ENCODE measurements around the gene TUT7.

TUT7 gene

DNA sequence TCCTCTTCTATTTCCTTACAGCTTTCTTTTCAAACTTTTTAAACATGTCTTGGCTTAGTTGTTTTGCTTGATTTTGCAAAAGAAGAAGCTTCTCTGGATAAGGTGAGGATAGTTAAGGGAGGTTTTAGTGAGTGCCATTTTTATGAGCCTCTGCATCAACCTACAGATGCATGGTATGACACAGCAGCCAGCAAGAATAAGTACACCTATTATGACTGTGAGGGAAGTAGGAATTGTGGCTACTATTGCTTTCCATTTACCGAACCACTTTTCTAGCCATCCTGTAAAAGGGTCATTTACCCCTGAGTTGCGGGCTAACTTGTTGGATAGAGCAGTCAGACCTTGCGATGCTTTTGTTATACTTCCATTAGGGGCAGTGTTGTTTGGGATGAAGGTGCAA lies 7.0 kb upstream of the TUT7 start:
- Histone ChIP-seq H3K9ac (ENCODE audit: low read depth, low read length) (no peak overlapping the region), H3K4me1 (ENCODE audit: control insufficient read depth, insufficient read depth, low read length) (no peaks in the 10 kb centered on the region), H3K27me3 (ENCODE audit: control insufficient read depth, insufficient read depth, low read length) (no peaks in the 10 kb centered on the region), H3K4me2 (ENCODE audit: low read length) (no peak overlapping the region), H3K4me3 (ENCODE audit: low read length) (no peak overlapping the region), H3K9me3 (replicated peaks; ENCODE audit: low read length) (no peaks in the 10 kb centered on the region), H3K36me3 (ENCODE audit: insufficient read depth, low read length) (no peaks in the 10 kb centered on the region)

DNA sequence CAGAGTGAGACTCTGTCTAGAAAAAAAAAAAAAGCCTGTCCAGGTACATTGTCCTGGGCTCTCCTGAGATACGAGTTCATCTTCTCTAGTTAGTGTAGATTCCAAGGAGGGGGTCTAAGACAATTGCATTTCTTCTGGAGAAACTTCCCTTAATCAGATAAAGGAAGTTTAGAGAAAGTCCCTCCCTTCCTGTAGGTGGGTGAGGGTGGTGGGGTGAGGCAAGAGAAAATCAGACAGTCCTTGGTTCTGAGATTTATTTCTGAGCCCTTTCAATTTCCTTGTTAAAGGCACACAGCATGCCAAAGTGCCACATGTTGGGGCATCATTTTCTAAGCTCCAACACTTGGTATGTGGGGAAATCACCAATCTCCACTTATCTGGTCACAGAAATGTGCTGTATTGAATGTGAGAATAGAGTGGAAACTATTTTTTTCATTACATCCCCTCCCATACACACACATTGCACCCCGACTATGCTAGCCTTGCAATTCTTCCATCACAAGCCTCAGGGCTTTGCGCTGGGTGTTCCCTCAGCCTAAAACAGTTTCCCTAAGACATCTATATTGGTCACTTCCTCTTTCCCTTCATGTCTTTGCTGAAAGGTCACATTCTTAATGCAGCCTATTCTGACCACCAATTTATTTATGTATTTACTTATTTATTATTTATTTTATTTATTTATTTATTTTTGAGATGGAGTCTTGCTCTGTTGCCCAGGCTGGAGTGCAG lies 5.1 kb upstream of the TUT7 start:
- Histone ChIP-seq H3K4me1 (ENCODE audit: control insufficient read depth, insufficient read depth, low read length) (no peaks in the 10 kb centered on the region), H3K4me2 (ENCODE audit: low read length) (no peak overlapping the region), H3K9me3 (replicated peaks; ENCODE audit: low read length) (no peaks in the 10 kb centered on the region), H3K27me3 (ENCODE audit: control insufficient read depth, insufficient read depth, low read length) (no peaks in the 10 kb centered on the region), H3K4me3 (ENCODE audit: low read length) (no peak overlapping the region), H3K9ac (ENCODE audit: low read depth, low read length) (no peak overlapping the region), H3K36me3 (ENCODE audit: insufficient read depth, low read length) (no peaks in the 10 kb centered on the region)

DNA sequence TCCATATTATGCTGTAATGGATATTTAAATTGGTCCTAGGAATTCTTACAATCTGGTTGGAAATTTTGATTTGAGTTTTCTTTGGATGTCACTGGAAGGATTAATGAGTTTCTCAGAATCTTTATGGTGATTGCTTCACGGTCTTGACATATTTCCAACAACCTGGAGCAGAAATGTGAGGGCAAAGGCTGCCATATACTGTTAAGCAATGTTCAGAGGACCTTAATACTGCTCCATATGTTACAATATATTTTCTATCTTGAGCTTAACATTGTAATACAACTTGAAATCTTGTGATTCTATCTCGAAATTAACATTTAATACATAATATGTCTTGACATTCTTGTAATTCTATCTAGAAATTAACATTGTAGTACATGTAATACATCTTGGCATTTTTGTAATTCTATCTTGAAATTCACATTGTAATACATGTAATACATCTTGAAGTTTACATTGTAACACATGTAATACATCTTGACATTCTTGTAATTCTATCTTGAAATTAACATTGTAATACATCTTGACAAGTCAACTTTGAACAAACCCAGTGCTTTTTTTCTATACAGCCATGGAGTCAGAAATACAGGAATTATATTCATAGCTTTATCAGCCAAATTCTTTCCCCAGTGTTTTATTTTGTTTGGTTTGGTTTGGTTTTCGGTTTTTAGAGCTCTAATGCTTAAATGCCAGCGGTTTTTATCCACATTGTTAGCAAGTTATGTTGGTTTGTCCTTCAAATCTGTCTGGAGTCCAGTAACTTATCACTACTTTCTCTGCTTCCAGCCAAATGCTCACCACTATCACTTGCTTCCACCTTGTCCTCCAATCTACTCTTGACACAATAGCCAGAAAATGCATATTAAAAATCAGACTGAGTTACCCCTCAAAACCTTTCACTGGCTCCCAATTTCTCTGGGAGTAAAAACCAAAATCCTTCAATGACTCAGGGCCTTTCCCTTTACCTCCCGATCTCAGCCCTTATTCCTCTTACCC lies 3.0 kb upstream of the TUT7 start:
- H3K4me1 ChIP-seq (ENCODE audit: control insufficient read depth, insufficient read depth, low read length) = peaks cover 9% of the 10 kb centered on the region
- H3K36me3 ChIP-seq (ENCODE audit: insufficient read depth, low read length) = peaks cover 7% of the 10 kb centered on the region
- no peak overlapping the region for H3K4me2 ChIP-seq (ENCODE audit: low read length)
- no peak overlapping the region for H3K4me3 ChIP-seq (ENCODE audit: low read length)
- no peaks in the 10 kb centered on the region for H3K9me3 ChIP-seq (replicated peaks; ENCODE audit: low read length)
- no peaks in the 10 kb centered on the region for H3K27me3 ChIP-seq (ENCODE audit: control insufficient read depth, insufficient read depth, low read length)
- no peak overlapping the region for H3K9ac ChIP-seq (ENCODE audit: low read depth, low read length)

DNA sequence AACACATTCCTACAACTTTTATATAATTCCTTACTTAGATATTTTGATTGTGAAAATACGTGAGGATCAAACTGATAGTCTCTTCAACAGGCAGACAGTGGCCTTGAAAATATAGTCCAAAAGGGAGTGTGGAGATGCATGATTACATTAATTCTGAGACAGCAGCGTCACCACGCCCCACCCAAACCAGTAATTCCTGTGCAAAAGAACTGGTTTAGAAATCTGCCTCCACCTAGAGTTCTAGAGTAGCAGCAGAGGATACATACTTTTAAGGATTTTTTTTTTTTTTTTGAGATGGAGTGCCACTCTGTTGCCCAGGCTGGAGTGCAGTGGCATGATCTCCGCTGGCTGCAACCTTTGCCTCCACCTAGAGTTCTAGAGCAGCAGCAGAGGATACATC lies 1.6 kb upstream of the TUT7 start:
- Histone ChIP-seq H3K4me1 (ENCODE audit: control insufficient read depth, insufficient read depth, low read length) (peaks cover 9% of the 10 kb centered on the region), H3K36me3 (ENCODE audit: insufficient read depth, low read length) (peaks cover 15% of the 10 kb centered on the region), H3K4me3 (ENCODE audit: low read length) (no peak overlapping the region), H3K27me3 (ENCODE audit: control insufficient read depth, insufficient read depth, low read length) (no peaks in the 10 kb centered on the region), H3K4me2 (ENCODE audit: low read length) (no peak overlapping the region), H3K9me3 (replicated peaks; ENCODE audit: low read length) (no peaks in the 10 kb centered on the region), H3K9ac (ENCODE audit: low read depth, low read length) (no peak overlapping the region)

DNA sequence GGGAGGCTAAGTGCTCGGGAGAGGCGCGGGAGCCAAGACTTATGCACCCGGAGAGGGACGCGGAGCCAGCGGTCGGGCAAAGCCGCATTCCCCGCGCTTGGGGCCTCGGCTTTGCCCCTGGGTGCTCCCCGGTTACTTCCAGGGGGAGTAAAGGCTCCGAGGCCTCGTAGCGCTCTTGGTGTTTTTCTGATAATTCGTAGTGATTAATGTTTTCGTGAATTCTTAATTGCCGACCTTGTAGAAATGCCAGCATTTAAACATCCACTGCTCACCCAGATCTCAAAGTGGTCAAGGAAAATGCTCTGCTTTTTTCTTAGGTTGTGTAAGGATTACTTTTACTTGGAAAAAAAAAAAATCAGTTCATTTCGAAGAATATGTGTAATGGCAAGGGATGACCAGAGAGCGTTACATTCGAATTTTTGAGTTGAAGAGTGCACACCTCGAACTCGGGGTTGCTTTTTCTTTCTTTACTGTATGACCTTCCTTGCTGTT lies 654 bp upstream of the TUT7 start:
- Histone ChIP-seq H3K4me3 (ENCODE audit: low read length) (peak overlapping the region; percentile 92), H3K9me3 (replicated peaks; ENCODE audit: low read length) (no peaks in the 10 kb centered on the region), H3K4me2 (ENCODE audit: low read length) (peak overlapping the region; percentile 96), H3K9ac (ENCODE audit: low read depth, low read length) (peak overlapping the region; percentile 96), H3K36me3 (ENCODE audit: insufficient read depth, low read length) (peaks cover 15% of the 10 kb centered on the region), H3K27me3 (ENCODE audit: control insufficient read depth, insufficient read depth, low read length) (no peaks in the 10 kb centered on the region), H3K4me1 (ENCODE audit: control insufficient read depth, insufficient read depth, low read length) (peaks cover 9% of the 10 kb centered on the region)

DNA sequence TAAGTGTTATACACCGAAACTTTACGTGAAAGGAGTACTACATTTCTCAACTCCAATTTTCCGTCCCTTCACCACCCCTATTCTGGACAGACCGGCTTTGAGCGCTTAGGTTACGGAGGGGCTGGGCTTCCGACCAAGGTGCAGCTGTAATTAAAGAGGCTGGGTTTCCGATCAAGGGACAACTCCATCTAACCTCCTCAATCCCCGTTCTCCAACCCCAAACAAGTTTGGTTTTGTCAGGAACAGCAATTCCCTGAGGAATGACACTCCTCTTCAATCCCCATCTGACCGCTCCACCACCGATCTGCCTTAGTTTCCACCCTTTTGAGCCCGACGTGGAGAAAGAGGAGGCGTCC lies 577 bp downstream of the TUT7 start:
- peak overlapping the region; percentile 78 for H3K4me2 ChIP-seq (ENCODE audit: low read length)
- H3K36me3 ChIP-seq (ENCODE audit: insufficient read depth, low read length) = peaks cover 20% of the 10 kb centered on the region
- H3K9ac ChIP-seq (ENCODE audit: low read depth, low read length) = peak overlapping the region; percentile 96
- no peaks in the 10 kb centered on the region for H3K27me3 ChIP-seq (ENCODE audit: control insufficient read depth, insufficient read depth, low read length)
- H3K4me3 ChIP-seq (ENCODE audit: low read length) = peak overlapping the region; percentile 92
- H3K9me3 ChIP-seq (replicated peaks; ENCODE audit: low read length) = no peaks in the 10 kb centered on the region
- H3K4me1 ChIP-seq (ENCODE audit: control insufficient read depth, insufficient read depth, low read length) = peaks cover 12% of the 10 kb centered on the region

DNA sequence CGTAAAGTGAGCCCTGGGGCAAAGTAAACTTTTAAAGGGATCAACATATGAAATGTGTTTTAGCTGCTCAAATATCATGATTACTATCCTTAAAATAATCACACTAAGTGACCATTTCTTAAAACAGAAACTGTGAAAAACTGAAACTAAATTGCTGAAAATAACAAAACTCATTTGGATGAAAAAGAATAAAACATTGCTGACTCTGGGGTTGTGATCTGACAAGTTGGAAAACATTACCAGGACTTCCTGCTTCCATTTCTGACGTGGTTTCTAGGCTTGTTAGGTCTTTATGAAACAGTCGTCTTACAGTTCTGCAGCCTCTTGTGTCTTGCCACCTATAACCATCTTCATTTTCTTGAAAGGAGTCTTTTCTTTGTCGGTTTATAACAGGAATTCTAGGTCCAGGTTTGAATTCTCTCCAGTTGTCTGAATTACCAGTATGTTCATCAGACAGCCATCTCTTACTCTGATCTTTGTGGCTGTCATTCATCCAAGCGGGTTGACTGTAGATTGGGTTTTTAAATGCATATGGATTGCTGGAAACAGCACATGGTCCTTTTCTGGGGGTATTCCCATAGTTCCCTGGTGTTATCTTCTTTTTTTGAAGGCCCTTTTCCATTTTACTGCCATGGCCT lies 1.7 kb downstream of the TUT7 start:
- H3K4me2 ChIP-seq (ENCODE audit: low read length) = peak overlapping the region; percentile 78
- no peaks in the 10 kb centered on the region for H3K27me3 ChIP-seq (ENCODE audit: control insufficient read depth, insufficient read depth, low read length)
- H3K36me3 ChIP-seq (ENCODE audit: insufficient read depth, low read length) = peaks cover 26% of the 10 kb centered on the region
- no peaks in the 10 kb centered on the region for H3K9me3 ChIP-seq (replicated peaks; ENCODE audit: low read length)
- peak overlapping the region; percentile 92 for H3K4me3 ChIP-seq (ENCODE audit: low read length)
- H3K9ac ChIP-seq (ENCODE audit: low read depth, low read length) = peak overlapping the region; percentile 96
- peaks cover 20% of the 10 kb centered on the region for H3K4me1 ChIP-seq (ENCODE audit: control insufficient read depth, insufficient read depth, low read length)

DNA sequence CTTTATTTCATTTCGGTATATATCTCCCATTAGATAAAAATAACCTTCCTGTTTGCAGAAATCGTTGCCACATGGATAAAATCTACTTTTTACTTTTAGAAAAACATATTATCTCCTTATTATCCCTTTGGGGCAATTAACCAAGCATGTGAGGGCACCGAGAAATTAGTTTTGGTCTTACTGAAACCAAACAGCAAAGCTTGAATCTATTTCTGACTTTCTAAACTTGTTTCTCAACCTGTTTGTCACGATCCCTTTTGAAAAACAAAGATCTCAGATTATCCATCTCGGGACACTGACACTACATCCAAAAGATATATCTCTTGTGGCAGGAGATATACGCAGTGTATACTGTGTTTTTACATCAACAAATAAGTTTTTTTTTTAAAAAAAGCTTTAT lies 2.3 kb downstream of the TUT7 start:
- Histone ChIP-seq H3K4me3 (ENCODE audit: low read length) (peak overlapping the region; percentile 92), H3K4me2 (ENCODE audit: low read length) (peak overlapping the region; percentile 78), H3K4me1 (ENCODE audit: control insufficient read depth, insufficient read depth, low read length) (peaks cover 20% of the 10 kb centered on the region), H3K9ac (ENCODE audit: low read depth, low read length) (peak overlapping the region; percentile 96), H3K36me3 (ENCODE audit: insufficient read depth, low read length) (peaks cover 26% of the 10 kb centered on the region), H3K9me3 (replicated peaks; ENCODE audit: low read length) (no peaks in the 10 kb centered on the region), H3K27me3 (ENCODE audit: control insufficient read depth, insufficient read depth, low read length) (no peaks in the 10 kb centered on the region)

DNA sequence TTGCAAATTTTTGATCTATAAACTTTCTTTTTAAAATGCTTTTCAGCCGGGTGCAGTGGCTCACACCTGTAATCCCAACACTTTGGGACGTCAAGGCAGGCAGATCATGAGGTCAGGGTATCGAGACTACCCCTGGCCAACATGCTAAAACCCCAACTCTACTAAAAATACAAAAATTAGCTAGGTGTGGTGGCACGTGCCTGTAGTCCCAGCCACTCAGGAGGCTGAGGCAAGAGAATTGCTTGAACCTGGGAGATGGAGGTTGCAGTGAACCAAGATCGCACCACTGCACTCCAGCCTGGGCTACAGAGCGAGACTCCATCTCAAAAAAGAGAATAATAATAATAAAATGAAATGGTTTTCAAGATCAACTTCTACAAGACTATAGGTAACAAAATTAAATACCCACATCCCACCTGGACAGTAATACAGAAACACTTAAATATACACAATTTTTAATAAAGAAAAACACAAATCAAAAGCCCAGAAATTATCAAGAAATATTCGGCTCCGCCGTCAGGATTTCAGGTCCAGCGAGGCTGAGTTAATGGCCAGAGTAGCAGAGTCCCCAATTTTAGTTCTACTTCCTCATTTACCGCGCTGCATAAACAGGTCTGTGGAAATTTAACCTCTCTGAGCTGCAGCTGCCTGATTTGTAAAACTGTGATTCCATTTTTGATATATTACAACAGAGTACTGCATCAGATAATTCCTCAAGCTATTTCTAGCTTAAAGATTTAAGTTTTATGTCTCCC lies 4.0 kb downstream of the TUT7 start:
- Histone ChIP-seq H3K36me3 (ENCODE audit: insufficient read depth, low read length) (peaks cover 39% of the 10 kb centered on the region), H3K4me3 (ENCODE audit: low read length) (peak overlapping the region; percentile 43), H3K4me2 (ENCODE audit: low read length) (peak overlapping the region; percentile 78), H3K4me1 (ENCODE audit: control insufficient read depth, insufficient read depth, low read length) (peaks cover 20% of the 10 kb centered on the region), H3K9ac (ENCODE audit: low read depth, low read length) (no peak overlapping the region), H3K9me3 (replicated peaks; ENCODE audit: low read length) (no peaks in the 10 kb centered on the region), H3K27me3 (ENCODE audit: control insufficient read depth, insufficient read depth, low read length) (no peaks in the 10 kb centered on the region)

DNA sequence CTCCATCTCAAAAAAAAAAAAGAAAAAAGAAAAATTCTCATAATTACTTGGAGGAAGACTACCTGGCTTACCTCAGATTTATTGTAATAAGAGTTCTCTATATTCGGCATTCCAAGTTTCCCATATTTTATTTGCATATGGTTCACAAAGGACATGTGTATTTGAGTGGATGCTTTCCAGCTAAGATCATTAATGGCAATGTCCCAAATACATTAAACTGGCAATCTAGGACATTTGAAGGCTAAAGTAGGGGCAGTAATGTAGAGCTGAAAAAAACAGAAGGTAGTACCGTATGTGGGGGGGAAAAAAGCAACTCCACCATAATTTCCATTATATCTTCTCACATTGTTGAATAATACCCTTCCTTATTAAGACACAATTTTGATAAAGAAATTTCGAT lies 4.9 kb downstream of the TUT7 start:
- H3K9ac ChIP-seq (ENCODE audit: low read depth, low read length) = no peak overlapping the region
- H3K4me1 ChIP-seq (ENCODE audit: control insufficient read depth, insufficient read depth, low read length) = peaks cover 20% of the 10 kb centered on the region
- no peaks in the 10 kb centered on the region for H3K9me3 ChIP-seq (replicated peaks; ENCODE audit: low read length)
- H3K4me3 ChIP-seq (ENCODE audit: low read length) = peak overlapping the region; percentile 41
- H3K4me2 ChIP-seq (ENCODE audit: low read length) = peak overlapping the region; percentile 78
- H3K36me3 ChIP-seq (ENCODE audit: insufficient read depth, low read length) = peaks cover 46% of the 10 kb centered on the region
- H3K27me3 ChIP-seq (ENCODE audit: control insufficient read depth, insufficient read depth, low read length) = no peaks in the 10 kb centered on the region

DNA sequence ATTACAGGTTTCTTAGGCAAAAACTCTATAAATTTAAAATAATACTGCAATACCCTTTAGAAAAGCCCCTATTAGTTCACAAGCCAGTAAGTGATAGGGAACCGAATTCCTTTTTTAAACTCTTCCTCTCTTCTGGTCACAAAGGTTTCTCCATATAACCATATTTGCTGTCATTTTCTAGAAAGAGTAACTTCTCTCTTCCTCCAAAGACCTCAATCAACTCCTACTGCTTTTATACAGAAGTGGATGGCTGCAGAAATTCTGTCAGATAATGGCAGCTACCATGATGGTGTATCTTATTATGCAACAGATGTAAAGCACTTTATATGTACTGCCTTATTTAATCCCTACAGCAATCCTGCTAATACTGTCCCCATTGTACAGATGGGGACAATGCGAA lies 6.2 kb downstream of the TUT7 start:
- H3K9me3 ChIP-seq (replicated peaks; ENCODE audit: low read length) = no peaks in the 10 kb centered on the region
- H3K4me3 ChIP-seq (ENCODE audit: low read length) = no peak overlapping the region
- H3K4me1 ChIP-seq (ENCODE audit: control insufficient read depth, insufficient read depth, low read length) = peaks cover 19% of the 10 kb centered on the region
- peak overlapping the region; percentile 15 for H3K4me2 ChIP-seq (ENCODE audit: low read length)
- H3K9ac ChIP-seq (ENCODE audit: low read depth, low read length) = no peak overlapping the region
- H3K36me3 ChIP-seq (ENCODE audit: insufficient read depth, low read length) = peaks cover 57% of the 10 kb centered on the region
- H3K27me3 ChIP-seq (ENCODE audit: control insufficient read depth, insufficient read depth, low read length) = no peaks in the 10 kb centered on the region

Data from skeletal muscle satellite cell (primary cell).